Mesothelial cell of epicardium (in vitro differentiated cells): ENCODE data around the gene ZSCAN9. TPM values are rescaled to one million over a fixed set of nuclear protein-coding genes. Genes with fewer than 3 reads are reported as not detected.

ENCODE experiments used
- DNase-seq, 2 experiments: peaks; one replicate each; pipeline ENCODE4 v3.0.0; 2021; ENCODE audit warnings: low spot score in 2 of 2; ENCODE audit not compliant: unreplicated experiment in 2 of 2
- H3K27ac Mint-ChIP-seq: 2 replicates; pipeline ENCODE4 v1.8.0; 2021; ENCODE audit warnings: mixed read lengths
- H3K27me3 Mint-ChIP-seq: 2 replicates; pipeline ENCODE4 v1.8.0; 2021; ENCODE audit warnings: low read depth, mixed read lengths
- H3K36me3 Mint-ChIP-seq: 2 replicates; pipeline ENCODE4 v1.8.0; 2021; ENCODE audit warnings: mixed read lengths
- H3K4me1 Mint-ChIP-seq: 2 replicates; pipeline ENCODE4 v1.8.0; 2021; ENCODE audit warnings: mixed read lengths
- H3K4me3 Mint-ChIP-seq: 2 replicates; pipeline ENCODE4 v1.8.0; 2021; ENCODE audit warnings: mild to moderate bottlenecking, moderate library complexity, mixed read lengths
- H3K9me3 Mint-ChIP-seq: 2 replicates; pipeline ENCODE4 v1.8.0; 2021; ENCODE audit warnings: mixed read lengths
- total RNA-seq: library from RNA; stranded (reverse); gene quantifications from 3 replicates; pipeline ENCODE4 v1.2.1, GENCODE V29; 2021
- TF ChIP-seq, protein P1 (sequence below): fragments of 200-600 bp; sonication (generic); IDR thresholded peaks from one replicate; pipeline ENCODE4 v1.5.0; 2021; ENCODE audit warnings: antibody characterized with exemption; ENCODE audit not compliant: unreplicated experiment

ZSCAN9 gene
- total RNA-seq, 1 donor from 2014 or later: 27.9 TPM

DNA sequence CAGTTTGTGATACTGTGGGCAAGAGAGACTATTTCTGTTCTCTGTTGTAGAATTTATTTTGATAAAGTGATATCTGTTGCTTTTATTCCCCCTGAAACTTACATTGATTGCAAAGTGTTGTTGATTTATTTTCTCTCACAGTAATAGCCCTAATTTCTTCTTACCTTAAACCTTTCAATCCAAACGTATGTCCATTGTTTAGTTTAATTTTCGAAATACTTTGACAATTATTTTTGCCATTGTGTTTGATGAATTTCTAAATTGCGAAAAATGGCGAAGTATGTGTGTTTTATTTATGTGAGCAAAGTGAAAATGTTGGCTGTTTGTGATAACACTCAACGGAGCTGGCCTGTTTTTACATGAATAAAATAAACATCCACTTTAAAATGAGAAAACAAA is 41.5 kb downstream of the ZSCAN9 start:
- Mint-ChIP-seq H3K4me3 (no peak overlapping the region), H3K4me1 (peaks cover 9% of the 10 kb centered on the region), H3K36me3 (peaks cover 1% of the 10 kb centered on the region)

DNA sequence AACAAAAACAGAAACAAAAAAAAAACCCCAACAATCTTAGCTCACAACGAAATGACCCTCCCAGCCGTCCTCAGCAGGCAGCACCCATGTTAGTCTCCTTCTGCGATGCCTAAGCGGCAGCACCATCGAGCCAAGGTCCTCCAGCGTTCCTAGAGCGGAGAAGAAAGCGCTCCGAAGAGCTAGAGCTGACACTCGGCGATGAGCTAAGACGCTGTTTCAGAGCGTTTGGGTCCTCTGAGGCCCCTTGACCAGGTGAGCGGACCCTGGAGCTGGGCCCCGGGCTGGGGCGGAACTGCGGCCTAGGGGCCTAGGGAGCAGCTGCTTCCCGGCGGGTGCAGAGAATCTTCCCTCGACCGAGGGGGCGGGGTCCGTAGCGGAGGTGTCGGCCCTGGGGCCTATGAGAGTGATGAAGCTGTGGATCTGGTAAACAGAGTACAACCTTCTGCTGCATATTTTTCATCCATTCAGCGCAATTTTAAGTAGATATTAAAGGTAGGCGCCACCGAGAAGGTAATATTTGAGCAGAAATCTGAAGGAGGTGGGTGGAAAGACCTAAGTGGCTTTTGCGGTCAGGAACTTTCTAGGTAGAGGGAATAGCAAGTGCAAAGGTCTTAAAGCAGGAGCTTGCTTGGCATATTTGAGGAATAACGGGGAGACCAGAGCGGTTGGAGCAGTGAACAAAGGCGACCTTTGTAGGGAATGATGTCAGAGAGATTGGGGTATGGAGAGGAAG is 42.1 kb downstream of the ZSCAN9 start, which contains the start of gene ZSCAN26:
ZSCAN26 (plus strand) TSS at position 182 of the 733 bp plus-strand sequence. CDS start 4,777 bp downstream, outside the sequence.
- Mint-ChIP-seq H3K4me1 (peaks cover 9% of the 10 kb centered on the region), H3K4me3 (no peak within 1 kb of the TSS), H3K27ac (no peak within 1 kb of the TSS), H3K27me3 (peaks cover 13% of the 10 kb centered on the region), H3K9me3 (no peaks in the 10 kb centered on the region), H3K36me3 (peaks cover 4% of the 10 kb centered on the region)
- TF ChIP-seq, protein P1, sequence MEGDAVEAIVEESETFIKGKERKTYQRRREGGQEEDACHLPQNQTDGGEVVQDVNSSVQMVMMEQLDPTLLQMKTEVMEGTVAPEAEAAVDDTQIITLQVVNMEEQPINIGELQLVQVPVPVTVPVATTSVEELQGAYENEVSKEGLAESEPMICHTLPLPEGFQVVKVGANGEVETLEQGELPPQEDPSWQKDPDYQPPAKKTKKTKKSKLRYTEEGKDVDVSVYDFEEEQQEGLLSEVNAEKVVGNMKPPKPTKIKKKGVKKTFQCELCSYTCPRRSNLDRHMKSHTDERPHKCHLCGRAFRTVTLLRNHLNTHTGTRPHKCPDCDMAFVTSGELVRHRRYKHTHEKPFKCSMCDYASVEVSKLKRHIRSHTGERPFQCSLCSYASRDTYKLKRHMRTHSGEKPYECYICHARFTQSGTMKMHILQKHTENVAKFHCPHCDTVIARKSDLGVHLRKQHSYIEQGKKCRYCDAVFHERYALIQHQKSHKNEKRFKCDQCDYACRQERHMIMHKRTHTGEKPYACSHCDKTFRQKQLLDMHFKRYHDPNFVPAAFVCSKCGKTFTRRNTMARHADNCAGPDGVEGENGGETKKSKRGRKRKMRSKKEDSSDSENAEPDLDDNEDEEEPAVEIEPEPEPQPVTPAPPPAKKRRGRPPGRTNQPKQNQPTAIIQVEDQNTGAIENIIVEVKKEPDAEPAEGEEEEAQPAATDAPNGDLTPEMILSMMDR: no peak
- peak; percentile 52 to 84 for DNase-seq

More for the DNA sequence above, 41.5 kb downstream of the ZSCAN9 start:
- H3K9me3 Mint-ChIP-seq: no peaks in the 10 kb centered on the region
- TF ChIP-seq, protein P1: no peak
- no peak for DNase-seq
- H3K27ac Mint-ChIP-seq: no peak overlapping the region
- peaks cover 16% of the 10 kb centered on the region for H3K27me3 Mint-ChIP-seq

DNA sequence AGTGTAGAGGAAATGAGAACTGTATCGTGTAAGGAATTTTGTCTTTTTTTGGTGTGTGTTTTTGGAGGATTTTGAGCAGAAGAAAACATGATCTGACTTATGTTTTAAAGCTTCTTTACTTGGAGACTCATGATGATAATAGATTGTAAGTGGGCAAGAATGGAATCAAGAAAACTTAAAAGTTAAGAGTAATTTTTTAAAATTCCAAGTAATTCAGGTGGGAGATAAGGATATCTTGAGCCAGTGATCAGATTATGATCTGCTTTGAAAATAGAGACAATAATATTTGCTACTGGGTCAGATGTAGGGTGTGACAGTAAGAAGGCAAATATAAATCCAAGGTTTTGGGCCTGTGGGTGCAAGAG is 42.6 kb downstream of the ZSCAN9 start:
- peaks cover 9% of the 10 kb centered on the region for H3K27me3 Mint-ChIP-seq
- DNase-seq: no peak
- peaks cover 8% of the 10 kb centered on the region for H3K36me3 Mint-ChIP-seq
- H3K4me1 Mint-ChIP-seq: peaks cover 9% of the 10 kb centered on the region
- H3K27ac Mint-ChIP-seq: no peak overlapping the region
- no peak overlapping the region for H3K4me3 Mint-ChIP-seq
- TF ChIP-seq, protein P1: no peak
- H3K9me3 Mint-ChIP-seq: no peaks in the 10 kb centered on the region

DNA sequence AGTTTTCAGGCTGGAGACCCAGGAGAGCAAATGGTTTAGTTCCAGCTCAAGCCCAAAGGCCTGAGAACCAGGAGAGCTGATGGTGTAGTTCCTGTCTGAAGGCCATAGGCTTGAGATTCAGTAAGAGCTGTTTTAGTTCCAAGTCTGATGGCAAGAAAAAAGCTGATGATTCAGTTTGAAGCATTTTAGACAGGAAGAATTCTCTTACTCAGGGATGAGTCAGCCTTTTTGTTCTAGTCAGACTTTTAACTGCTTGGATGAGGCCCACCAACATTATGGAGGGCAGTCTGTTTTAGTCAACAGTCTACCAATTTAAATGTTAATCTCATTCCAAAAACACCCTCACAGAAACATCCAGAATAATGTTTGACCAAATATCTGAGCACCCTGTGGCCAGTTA is 44.4 kb downstream of the ZSCAN9 start:
- Mint-ChIP-seq H3K27me3 (no peaks in the 10 kb centered on the region), H3K9me3 (no peaks in the 10 kb centered on the region), H3K36me3 (peaks cover 19% of the 10 kb centered on the region), H3K4me1 (no peaks in the 10 kb centered on the region), H3K4me3 (no peak overlapping the region), H3K27ac (no peak overlapping the region)
- no peak for DNase-seq
- TF ChIP-seq, protein P1: no peak

DNA sequence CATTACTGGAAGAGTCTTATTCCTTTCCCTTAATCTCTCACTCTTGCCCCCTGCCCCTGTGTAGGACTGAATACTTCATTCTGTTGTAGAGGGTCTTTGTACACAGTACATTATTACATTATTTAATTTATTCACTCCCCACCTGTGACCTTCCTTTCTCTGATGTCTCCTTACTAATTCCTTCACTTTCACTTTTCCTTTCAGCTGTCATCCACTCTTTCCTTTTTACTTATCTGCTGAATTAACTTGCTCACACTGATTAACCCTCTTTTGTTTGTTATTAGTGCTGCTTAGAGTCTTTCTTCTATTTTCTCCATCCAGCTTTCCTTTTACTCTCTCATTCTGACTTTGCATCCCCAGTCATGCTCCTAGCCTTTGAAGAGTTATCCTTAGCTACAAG is 49.8 kb downstream of the ZSCAN9 start:
- Mint-ChIP-seq H3K27ac (no peak overlapping the region), H3K4me1 (no peaks in the 10 kb centered on the region), H3K9me3 (no peaks in the 10 kb centered on the region), H3K36me3 (peaks cover 36% of the 10 kb centered on the region), H3K4me3 (no peak overlapping the region), H3K27me3 (no peaks in the 10 kb centered on the region)
- TF ChIP-seq, protein P1: no peak
- no peak for DNase-seq
